ENCODE measurements around the gene GALNTL6. TPM values are rescaled to one million over a fixed set of nuclear protein-coding genes. Genes with fewer than 3 reads are reported as not detected.

The GALNTL6 gene
- total RNA-seq, 1 experiment from 2014 or later: not detected

DNA sequence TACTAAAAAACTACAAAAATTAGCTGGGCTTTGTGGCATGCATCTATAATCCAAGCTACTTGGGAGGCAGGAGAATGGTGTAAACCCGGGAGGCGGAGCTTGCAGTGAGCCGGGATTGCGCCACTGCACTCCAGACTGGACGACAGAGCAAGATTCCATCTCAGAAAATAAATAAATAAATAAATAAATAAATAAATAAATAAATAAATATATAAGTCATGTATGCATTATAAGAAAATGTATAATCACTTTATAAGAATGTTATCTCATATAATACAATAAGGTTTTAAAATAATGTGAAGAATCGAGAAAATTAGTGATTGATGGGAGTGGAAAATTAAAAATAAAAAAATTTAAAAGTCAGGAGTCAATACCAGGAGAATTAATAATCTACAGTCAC lies 127.5 kb downstream of the GALNTL6 start:
- no peak overlapping the region for H2BK12ac ChIP-seq (ENCODE audit: insufficient read length, low read depth, low read length)
- no peak overlapping the region for H3T11ph ChIP-seq (ENCODE audit: low read length)
- no peak overlapping the region for H2BK120ac ChIP-seq (ENCODE audit: low read depth, low read length, poor library complexity, severe bottlenecking)
- H3K4me1 ChIP-seq (ENCODE audit: insufficient read depth, low read length): no peaks in the 10 kb centered on the region; the same call in 1 of the 2 replicates
- no peak overlapping the region for H3K18ac ChIP-seq (ENCODE audit: insufficient read length, low read depth, low read length)
- no peaks in the 10 kb centered on the region for H3K79me1 ChIP-seq (ENCODE audit: insufficient read depth, low read depth, low read length, poor library complexity, severe bottlenecking)
- H3K9me3 ChIP-seq (ENCODE audit: control insufficient read depth, low read depth, low read length): no peaks in the 10 kb centered on the region
- H3K36me3 Mint-ChIP-seq (ENCODE audit: insufficient read depth in 1 of 3, low read depth in 3 of 3): no peaks in the 10 kb centered on the region
- no peak overlapping the region for H2BK15ac ChIP-seq (ENCODE audit: low read depth, low read length)
- H4K20me1 ChIP-seq (ENCODE audit: control insufficient read depth, insufficient read depth, insufficient read length): no peaks in the 10 kb centered on the region
- no peak for DNase-seq
- H4K91ac ChIP-seq (ENCODE audit: insufficient read length, low read depth, low read length): no peak overlapping the region
- no peaks in the 10 kb centered on the region for H3K27me3 Mint-ChIP-seq (ENCODE audit: low read depth)
- no peaks in the 10 kb centered on the region for H3K27me3 ChIP-seq (ENCODE audit: insufficient read depth, low read length)
- no peak overlapping the region for H2BK20ac ChIP-seq (ENCODE audit: low read depth, low read length, poor library complexity, severe bottlenecking)
- no peak overlapping the region for H4K5ac ChIP-seq (ENCODE audit: insufficient read length, low read depth, low read length)
- 100% methylated on average over 1 of the region's 6 CpGs for WGBS (ENCODE audit: extremely low coverage, insufficient read length, low lambda C conversion rate)
- no peak overlapping the region for H3K9ac ChIP-seq (ENCODE audit: extremely low read depth, insufficient read length, low read length)
- H2AK5ac ChIP-seq (ENCODE audit: insufficient read length, low read length): no peak overlapping the region
- no peak overlapping the region for H3K27ac Mint-ChIP-seq
- H3K4me2 ChIP-seq (ENCODE audit: insufficient read depth, insufficient read length, low read length): no peak overlapping the region
- no peak overlapping the region for H2AFZ ChIP-seq (ENCODE audit: low read length)
- H3K4me3 Mint-ChIP-seq: no peak overlapping the region
- no peaks in the 10 kb centered on the region for H3K9me3 Mint-ChIP-seq
- H3K4me1 Mint-ChIP-seq: peaks cover 6% of the 10 kb centered on the region in 2 experiments; a peak in 3 of 4 replicates
- H4K8ac ChIP-seq (replicated peaks; ENCODE audit: insufficient read length, low read depth, low read length): no peak overlapping the region
- no peak overlapping the region for H3K4ac ChIP-seq (ENCODE audit: low read depth, low read length)
- H3K27ac ChIP-seq (ENCODE audit: insufficient read length, low read depth, low read length): no peak overlapping the region
- H3K23ac ChIP-seq (ENCODE audit: insufficient read length, low read depth, low read length): no peak overlapping the region
- no peak overlapping the region for H3K14ac ChIP-seq (ENCODE audit: insufficient read depth, low read length)
- H3K23me2 ChIP-seq (ENCODE audit: insufficient read length, low read depth, low read length, poor library complexity, severe bottlenecking): no peaks in the 10 kb centered on the region
- H3K79me2 ChIP-seq (ENCODE audit: insufficient read depth, low read length): no peaks in the 10 kb centered on the region
- no peak overlapping the region for H3K56ac ChIP-seq (ENCODE audit: insufficient read length, low read depth, low read length)
- H2BK5ac ChIP-seq (ENCODE audit: insufficient read length, low read length): no peak overlapping the region
- TF ChIP-seq, protein P1, sequence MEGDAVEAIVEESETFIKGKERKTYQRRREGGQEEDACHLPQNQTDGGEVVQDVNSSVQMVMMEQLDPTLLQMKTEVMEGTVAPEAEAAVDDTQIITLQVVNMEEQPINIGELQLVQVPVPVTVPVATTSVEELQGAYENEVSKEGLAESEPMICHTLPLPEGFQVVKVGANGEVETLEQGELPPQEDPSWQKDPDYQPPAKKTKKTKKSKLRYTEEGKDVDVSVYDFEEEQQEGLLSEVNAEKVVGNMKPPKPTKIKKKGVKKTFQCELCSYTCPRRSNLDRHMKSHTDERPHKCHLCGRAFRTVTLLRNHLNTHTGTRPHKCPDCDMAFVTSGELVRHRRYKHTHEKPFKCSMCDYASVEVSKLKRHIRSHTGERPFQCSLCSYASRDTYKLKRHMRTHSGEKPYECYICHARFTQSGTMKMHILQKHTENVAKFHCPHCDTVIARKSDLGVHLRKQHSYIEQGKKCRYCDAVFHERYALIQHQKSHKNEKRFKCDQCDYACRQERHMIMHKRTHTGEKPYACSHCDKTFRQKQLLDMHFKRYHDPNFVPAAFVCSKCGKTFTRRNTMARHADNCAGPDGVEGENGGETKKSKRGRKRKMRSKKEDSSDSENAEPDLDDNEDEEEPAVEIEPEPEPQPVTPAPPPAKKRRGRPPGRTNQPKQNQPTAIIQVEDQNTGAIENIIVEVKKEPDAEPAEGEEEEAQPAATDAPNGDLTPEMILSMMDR (conservative IDR thresholded peaks at IDR 0.05): no peak
